ENCODE data around the gene C1orf167. TPM values are rescaled to one million over a fixed set of nuclear protein-coding genes. Genes with fewer than 3 reads are reported as not detected.
A peak's percentile ranks its signal among the peaks of the same experiment; 100 is the strongest.

C1orf167 gene
- total and polyA plus RNA-seq, 10 of the 15 experiments (the other 5 are each of a cell fraction or from before 2014, with no cell fraction given) = 0.17 to 0.31 TPM; not detected in 8

DNA sequence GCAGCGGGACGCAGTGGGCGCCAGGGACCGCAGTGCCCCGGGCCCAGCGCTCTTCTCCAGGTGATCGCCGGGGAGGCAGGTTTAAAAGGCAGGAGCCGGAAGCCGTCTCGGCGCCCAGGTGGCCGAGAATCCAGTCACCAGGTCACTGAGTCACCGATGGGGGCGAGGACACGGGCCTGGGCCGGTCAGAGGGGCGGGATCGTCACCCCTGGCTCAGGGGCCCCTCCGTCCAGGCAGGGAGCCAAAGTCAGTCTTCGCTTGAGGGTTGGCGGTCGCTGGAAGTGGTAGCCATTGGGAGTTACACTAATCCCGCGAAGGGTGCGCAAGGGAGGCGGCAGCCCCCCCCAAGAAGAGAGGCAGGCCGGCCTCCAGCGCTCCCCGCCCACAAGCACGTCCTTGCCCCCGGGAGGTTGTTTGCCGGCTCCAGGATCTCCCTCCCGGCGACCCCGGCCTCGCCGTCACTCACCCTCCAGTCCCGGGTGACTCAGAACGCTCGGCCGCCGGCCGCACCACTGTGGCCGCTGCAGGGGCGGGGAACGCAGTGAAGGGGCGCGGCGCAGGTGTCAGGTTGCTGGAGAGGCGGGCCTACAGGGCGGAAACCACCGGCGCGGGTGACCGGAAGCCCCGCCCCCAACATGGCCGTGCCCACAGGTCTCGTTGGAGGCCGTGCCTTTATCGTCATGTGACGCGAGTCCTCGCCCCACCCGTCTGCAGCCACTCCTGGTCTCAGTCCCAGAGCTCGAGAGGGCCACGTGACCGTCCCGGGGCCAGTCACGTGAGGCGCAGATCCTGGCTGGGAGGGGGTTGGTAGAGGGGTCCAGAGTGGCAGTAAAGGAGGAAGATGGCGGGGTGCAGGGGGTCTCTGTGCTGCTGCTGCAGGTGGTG, 43.7 kb downstream of the C1orf167 start, which contains the start of the genes CLCN6 and MTHFR (continued):
- TF ChIP-seq NKRF (conservative IDR thresholded peaks at IDR 0.05) (peak; percentile 59), TCF12 (IDR thresholded peaks at IDR 0.05; ENCODE audit: low read depth, low read length) (peak; percentile 19; the same call in 1 of the 2 replicates), PAX5 (IDR thresholded peaks at IDR 0.05; ENCODE audit: borderline replicate concordance, low read depth, low read length) (no peak), SIN3A (IDR thresholded peaks at IDR 0.05; ENCODE audit: low read depth, low read length) (peak; percentile 93), EED (IDR thresholded peaks at IDR 0.05; ENCODE audit: low read depth) (0 out of 2 replicates have a peak, but pooled peaks have one; percentile 23), MXI1 (IDR thresholded peaks at IDR 0.05; ENCODE audit: low read depth, low read length) (no peak), BCL11A (IDR thresholded peaks at IDR 0.05; ENCODE audit: low read depth, low read length) (0 out of 2 replicates have a peak, but pooled peaks have one; percentile 4), PKNOX1 (IDR thresholded peaks at IDR 0.05) (peak; percentile 95), SUZ12 (IDR thresholded peaks at IDR 0.05; ENCODE audit: unreplicated experiment) (no peak), IKZF1 (conservative IDR thresholded peaks at IDR 0.05) (peak; percentile 60), ZBTB4 (CRISPR knock-in tag; IDR thresholded peaks at IDR 0.05) (peak; percentile 73), HDAC6 (IDR thresholded peaks at IDR 0.05; ENCODE audit: unreplicated experiment) (no peak), TAF1 (IDR thresholded peaks at IDR 0.05; ENCODE audit: borderline replicate concordance, low read depth, low read length) (peak; percentile 79; the same call in 1 of the 2 replicates), CBX3 (IDR thresholded peaks at IDR 0.05; ENCODE audit: borderline replicate concordance, low read depth) (no peak), SREBF1 (IDR thresholded peaks at IDR 0.05; ENCODE audit: low read length) (peak; percentile 39), SIX5 (IDR thresholded peaks at IDR 0.05; ENCODE audit: low read depth, low read length, severe bottlenecking) (peak; percentile 54)
- TF ChIP-seq, protein P1, sequence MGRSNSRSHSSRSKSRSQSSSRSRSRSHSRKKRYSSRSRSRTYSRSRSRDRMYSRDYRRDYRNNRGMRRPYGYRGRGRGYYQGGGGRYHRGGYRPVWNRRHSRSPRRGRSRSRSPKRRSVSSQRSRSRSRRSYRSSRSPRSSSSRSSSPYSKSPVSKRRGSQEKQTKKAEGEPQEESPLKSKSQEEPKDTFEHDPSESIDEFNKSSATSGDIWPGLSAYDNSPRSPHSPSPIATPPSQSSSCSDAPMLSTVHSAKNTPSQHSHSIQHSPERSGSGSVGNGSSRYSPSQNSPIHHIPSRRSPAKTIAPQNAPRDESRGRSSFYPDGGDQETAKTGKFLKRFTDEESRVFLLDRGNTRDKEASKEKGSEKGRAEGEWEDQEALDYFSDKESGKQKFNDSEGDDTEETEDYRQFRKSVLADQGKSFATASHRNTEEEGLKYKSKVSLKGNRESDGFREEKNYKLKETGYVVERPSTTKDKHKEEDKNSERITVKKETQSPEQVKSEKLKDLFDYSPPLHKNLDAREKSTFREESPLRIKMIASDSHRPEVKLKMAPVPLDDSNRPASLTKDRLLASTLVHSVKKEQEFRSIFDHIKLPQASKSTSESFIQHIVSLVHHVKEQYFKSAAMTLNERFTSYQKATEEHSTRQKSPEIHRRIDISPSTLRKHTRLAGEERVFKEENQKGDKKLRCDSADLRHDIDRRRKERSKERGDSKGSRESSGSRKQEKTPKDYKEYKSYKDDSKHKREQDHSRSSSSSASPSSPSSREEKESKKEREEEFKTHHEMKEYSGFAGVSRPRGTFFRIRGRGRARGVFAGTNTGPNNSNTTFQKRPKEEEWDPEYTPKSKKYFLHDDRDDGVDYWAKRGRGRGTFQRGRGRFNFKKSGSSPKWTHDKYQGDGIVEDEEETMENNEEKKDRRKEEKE (IDR thresholded peaks at IDR 0.05) = no peak
- TF ChIP-seq, protein P2, sequence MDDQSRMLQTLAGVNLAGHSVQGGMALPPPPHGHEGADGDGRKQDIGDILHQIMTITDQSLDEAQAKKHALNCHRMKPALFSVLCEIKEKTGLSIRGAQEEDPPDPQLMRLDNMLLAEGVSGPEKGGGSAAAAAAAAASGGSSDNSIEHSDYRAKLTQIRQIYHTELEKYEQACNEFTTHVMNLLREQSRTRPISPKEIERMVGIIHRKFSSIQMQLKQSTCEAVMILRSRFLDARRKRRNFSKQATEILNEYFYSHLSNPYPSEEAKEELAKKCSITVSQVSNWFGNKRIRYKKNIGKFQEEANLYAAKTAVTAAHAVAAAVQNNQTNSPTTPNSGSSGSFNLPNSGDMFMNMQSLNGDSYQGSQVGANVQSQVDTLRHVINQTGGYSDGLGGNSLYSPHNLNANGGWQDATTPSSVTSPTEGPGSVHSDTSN (IDR thresholded peaks at IDR 0.05; ENCODE audit: insufficient replicate concordance, low read depth, low read length) = peak; percentile 75
